GM18870 (cell line): ENCODE results near the gene DDB1.

ENCODE experiments used
- ATAC-seq: cut with Tn5 transposase; IDR thresholded peaks from one replicate; pipeline ENCODE4 v1.9.1; 2021; ENCODE audit warnings: moderate library complexity; ENCODE audit not compliant: unreplicated experiment

Gene DDB1

DNA sequence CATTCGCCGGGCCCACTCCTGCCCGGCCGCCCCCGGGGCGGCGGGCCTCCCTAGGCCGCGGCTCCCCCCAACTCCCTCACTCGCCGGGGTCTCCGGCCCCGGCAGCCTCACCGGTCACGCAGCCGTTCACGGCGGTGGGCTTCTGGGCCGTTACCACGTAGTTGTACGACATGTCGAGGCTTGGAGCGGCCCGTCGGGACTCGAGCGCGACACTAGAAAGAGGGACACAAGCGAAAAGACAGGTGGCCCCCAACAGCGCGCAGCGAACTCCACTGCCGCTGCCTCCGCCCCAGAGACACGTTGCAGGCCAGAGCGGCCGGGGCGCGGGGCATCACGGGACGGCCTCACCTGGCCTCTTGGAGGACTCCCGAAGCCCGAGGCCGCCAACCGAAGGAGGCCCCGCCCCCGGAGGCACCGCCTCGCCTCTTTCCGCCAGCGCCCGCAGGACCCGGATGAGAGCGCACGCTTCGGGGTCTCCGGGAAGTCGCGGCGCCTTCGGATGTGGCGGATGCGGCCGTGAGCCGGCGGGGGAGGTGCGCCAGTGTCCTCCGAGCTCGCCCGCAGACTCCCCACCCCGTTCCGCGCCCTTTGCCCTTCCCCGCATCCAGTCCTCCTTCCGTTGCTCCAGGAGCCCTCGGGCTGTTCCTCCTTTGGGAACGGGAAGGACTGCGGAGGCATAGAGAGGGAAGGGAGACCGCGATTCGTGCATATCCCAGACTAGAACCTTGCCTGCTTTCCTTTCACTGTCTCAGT, at the start of gene DDB1, which contains the start of gene TKFC:
Gene DDB1, minus strand, starts transcription at position 309 of the 753 bp plus-strand sequence. Its CDS starts 137 bp downstream, at position 172.
Gene TKFC, plus strand, starts transcription at position 432 of the 753 bp plus-strand sequence. CDS start 1,501 bp downstream, outside the sequence.
- ATAC-seq = peak; percentile 47

DNA sequence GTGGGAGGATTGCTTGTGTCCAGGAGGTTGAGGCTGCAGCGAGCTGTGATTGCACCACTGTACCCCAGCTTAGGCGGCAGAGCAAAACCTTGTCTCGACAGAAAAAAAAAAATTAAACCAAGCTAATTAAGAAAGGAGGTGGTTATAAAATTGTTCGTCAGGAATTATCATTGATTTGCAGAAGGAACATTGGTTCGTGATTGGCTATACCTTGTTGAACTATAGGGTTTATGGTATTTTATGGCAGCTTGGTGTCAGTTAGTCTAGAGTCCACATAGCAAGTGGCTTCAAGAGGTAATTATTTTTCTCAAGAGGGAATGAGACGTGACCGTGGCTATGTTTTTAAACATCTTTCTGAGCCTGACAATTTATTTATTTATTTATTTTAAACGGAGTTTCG, 48.0 kb upstream of the DDB1 start:
- ATAC-seq = no peak

- ATAC-seq = no peak
These were observed 45.9 kb upstream of the DDB1 start for GRCh38 chr11:61378713-61379313.

DNA sequence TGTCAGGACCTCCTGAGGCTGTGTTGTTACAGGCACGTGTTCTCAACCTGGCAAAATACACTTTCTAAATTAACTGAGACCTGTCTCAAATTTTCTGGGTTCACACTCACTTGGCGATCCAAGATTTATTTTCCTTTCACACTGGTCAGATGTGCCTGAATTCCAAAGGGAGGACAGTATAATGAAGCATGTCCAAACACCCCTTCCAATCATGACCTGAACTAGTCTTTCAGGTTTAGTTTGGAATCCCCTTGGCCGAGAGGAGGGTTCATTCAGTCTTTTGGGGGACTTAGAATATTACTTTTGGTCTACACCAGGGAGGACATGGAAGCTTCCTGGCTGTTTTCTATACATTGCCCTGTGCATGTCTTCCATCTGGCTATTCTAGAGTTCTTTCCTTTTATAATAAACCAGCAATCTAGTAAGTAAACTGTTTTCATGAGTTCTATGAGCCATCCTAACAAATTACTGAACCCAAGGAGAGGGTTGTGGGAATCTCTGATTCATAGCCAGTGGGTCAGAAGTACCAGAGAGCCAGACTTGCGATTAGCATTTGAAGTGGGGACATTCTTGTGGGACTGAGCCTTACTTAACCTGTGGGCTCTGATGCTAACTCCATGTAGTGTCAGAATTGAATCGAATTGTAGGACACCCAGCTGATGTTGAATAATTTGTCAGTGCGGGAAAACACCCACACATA, 44.7 kb upstream of the DDB1 start:
- ATAC-seq = no peak

GRCh38 chr11:61375761-61376108, 42.8 kb upstream of the DDB1 start:
- ATAC-seq = no peak

DNA sequence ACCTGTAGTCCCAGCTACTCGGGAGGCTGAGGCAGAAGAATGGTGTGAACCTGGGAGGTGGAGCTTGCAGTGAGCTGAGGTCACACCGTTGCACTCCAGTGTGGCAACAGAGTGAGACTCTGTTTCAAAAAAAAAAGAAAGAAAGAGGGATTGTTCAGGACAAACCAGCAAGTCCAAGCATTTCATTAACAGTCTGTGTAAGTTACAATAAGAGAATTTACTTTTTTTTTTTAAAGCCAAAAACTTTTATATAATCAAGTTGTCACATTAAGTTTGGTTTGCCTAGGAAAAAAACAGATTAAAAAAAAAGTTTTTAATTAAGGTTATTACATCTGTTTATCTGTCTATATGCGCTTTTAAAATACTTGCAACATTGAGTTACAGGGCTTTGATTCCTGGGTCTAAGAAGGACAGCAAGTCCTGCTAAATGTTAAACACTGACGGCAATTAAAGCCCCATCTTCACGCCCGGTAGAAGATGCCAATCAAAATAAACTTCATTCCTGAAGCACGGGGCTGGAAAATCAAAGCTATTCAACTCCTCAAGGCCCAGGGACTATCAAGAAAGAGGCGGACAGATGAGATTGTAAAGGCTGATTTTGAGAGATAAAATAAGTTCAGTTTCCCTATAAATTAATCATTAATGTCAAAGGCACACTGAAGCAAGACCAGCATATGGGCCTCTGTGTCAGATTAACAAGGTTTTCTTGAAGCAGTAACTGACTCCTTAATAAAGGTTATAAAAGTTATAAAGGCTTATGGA, 39.9 kb upstream of the DDB1 start:
- ATAC-seq = no peak

DNA sequence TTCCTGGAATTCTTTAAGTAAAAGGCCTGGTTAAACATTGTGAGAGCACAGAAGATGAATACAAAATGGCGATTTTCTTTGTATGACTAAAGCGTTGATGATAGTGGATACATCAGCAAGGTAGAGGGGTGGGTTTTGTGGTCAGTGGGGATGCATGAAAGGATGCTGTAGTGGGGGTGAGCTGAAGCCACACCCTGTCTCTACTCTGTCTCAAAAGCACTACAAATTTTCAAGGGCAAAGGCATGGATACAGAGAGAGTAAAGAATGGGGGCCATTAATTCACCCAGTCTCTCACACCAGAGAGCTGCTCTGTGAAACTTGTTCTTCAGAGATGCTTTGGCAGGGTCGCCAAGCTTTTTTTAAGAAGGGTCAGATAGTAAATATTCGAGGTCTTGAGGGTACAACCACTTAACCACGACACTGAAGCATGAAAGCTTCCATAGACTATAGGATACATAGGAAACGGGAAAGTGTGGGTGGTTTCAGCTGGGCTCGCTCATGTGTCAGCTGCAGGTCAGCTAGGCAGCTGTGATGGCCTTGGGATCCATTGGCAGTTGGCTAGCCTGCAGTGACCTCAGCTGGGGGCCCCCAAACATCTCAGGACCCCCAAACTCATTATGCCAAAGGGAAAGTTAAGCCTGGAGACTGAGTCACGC, 37.6 kb upstream of the DDB1 start:
- ATAC-seq = no peak

GRCh38 chr11:61369372-61370348, 36.8 kb upstream of the DDB1 start:
- no peak for ATAC-seq

GRCh38 chr11:61368646-61369045, 35.7 kb upstream of the DDB1 start:
- ATAC-seq = no peak

DNA sequence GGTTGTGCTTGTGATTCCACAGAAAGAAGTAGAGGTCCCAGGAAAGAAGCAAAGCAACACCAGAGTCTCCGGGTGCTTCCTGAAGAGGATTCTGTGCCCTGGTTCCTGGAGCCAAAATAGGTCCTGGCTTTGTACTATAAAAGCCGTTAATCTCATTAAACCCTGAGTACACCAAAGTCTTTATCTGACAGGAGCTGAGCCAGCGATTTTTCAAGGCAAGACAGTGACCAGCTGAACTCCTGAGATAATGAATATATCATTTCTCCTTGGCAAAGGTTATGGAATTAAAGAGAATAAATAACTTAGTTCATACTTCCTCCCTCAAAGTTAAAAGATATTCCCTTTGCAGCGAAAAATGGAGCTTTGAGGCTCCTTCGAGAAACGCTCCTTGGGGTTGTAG, 34.5 kb upstream of the DDB1 start:
- no peak for ATAC-seq

- ATAC-seq = no peak
These were observed 31.2 kb upstream of the DDB1 start for GRCh38 chr11:61364012-61364675.

- ATAC-seq = no peak
These were observed 29.6 kb upstream of the DDB1 start for GRCh38 chr11:61362542-61362875.

- peak; percentile 59 for ATAC-seq
These were observed 29.0 kb upstream of the DDB1 start, which contains the start of the genes CYB561A3 and TMEM138 for GRCh38 chr11:61361741-61362541. Gene CYB561A3 (minus strand): TSS chr11:61361882. CDS start chr11:61356713, 5,169 bp downstream. Gene TMEM138 (plus strand): TSS chr11:61362374. CDS start chr11:61364391, 2,017 bp downstream.

DNA sequence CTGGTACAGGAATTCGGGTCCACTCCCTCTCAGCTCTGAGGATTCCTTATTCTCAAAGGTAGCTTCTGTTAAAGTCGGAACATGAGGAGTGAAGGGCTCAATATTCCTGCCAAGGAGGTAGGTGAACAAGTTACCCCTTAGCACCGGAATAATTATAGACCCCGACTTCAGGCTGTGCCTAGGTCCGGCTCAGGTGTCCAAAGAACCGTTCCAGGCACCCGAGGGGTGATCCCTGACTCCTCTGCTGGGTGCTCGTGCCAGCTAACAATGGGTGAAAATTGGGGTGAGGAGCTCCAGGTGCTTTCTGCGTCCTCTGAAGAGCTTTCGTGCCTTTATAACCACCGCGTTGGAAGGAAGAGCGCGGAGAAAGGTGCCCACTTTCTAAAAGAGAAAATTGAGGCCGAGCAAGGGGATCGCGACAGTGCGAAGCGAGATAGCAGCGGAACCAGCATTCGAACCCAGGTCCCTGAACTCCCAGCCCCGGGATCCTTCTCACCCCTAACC, 28.4 kb upstream of the DDB1 start:
- no peak for ATAC-seq

DNA sequence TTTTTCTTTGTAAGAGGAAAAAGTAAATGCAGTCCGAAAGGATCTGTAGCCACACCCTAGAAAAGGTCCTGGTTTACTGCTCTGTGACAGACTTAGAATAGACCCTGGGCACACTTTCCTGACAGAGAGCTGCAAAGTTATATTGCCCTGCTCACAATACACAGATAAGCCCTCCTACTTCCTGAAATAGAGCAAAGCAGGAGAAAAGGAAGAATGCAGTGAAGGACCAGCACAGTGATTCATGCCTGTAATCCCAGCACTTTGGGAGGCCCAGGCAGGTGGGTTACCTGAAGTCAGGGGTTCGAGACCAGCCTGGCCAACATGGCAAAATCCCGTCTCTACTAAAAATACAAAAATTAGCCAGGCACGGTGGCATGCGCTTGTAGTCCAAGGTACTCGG, 26.6 kb upstream of the DDB1 start:
- no peak for ATAC-seq

GRCh38 chr11:61358566-61358965, 25.7 kb upstream of the DDB1 start:
- ATAC-seq = no peak

GRCh38 chr11:61357894-61358239, 25.0 kb upstream of the DDB1 start:
- no peak for ATAC-seq
